ENCODE data around the gene C18orf63.

GRCh38 chr18:74396171-74397169 is 80.8 kb downstream of the C18orf63 start:
- TF ChIP-seq CTCF (conservative IDR thresholded peaks at IDR 0.05; ENCODE audit: low read depth, low read length) (no peak), EZH2 (IDR thresholded peaks at IDR 0.05; ENCODE audit: borderline replicate concordance, low read depth, low read length, poor library complexity, severe bottlenecking) (no peak)
